ENCODE results near the gene TMEM208.

The TMEM208 gene

DNA sequence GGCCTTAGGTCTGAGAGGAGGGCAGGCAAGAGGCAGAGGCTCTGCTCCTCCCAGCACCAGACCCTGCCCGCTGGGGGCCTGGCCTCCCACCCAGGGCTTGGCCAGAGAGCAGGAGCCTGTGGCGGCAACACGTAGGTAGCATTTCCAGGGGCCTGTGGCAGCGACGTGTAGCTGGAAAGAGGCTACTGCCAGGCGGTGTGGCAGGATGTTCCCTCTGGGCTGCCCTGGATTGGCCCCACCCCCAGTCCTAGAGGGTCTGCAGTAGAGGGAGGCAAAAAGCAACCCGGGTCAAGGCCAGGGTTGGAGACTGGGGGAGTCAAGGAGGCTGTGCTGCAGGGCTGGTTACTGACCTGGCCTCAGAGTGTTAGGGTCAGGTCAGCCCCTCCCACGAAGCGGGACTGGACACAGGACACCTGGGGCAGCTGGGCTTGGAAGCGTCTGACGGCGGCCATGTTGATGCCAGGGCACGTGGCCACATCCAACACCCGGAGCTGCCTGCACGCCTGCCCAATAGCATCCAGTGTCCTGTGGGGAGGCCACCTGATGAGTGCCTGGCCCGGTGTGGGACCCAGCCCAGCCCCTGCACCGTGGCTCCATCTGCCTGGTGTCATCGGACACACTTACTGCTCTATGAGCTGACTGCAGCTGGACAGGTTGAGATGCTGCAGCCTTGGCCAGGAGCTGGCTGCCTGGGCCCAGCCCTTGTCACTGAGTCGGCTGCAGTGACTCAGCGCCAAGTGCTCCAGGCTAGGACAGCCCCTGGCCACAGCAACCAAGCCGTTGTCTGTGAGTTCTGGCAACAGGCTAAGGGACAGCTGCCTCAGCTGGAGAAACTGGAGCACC is 19.5 kb upstream of the TMEM208 start:
- in situ Hi-C loops (cut with MboI; ENCODE audit: low sequenced_read_pairs) = no loop called here

DNA sequence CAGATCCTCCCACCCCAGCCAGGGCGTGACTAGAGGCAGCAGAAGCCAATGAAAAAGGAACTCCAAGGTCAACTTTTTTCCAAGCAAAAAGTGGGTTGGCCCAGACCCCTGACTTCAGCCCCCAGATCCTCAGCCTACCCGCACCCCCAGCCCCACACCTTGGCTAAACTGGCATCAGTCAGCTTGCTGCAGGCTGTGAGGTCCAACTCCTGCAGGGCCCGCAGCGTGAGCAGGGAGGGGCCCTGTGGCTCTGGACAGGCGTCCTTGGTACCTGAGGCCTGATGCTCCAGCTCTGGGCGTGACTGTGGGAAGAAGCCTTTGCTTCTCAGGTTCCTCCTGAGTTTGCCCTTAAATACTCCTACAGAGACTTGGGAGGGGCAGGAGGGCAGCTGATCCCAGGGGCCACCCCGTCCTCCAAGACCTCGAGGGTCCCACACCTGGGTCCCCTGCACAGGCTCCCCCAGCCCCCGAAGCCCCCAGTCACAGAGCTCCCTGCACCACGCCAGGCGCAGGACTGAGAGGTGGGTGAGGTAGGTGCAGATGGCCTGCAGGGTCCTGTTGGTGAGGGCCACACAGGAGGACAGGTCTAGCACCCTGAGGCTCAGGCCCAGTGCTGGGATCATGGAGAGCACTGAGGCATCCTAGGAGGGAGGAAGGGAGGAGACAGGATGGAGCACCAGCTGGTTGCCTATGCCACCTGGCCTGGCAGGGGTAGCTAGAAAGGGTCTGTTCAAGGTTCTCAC is 18.6 kb upstream of the TMEM208 start:
- in situ Hi-C loops (cut with MboI; ENCODE audit: low sequenced_read_pairs) = no loop called here

DNA sequence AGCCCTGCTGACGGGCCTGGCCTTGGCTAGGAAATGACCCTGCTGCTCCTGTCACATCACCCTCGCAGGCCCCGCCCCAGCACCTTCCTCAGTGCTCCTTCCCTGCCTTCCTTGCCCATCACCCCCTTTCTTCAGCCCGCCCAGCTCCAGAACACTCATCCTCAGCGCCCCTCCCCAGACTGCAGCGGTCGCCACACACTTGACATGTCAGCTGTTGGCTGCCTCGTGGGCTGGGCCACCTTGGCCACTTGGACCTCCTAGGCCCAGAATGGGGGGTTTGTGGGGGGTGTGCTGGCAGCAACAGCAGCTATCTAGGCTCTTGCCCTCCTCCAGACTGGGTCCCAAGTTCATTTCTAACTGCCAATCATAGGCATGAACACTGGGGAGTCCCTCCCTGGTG is 17.4 kb upstream of the TMEM208 start:
- in situ Hi-C loops (cut with MboI; ENCODE audit: low sequenced_read_pairs) = no loop called here

GRCh38 chr16:67210069-67210937 is 16.6 kb upstream of the TMEM208 start:
- in situ Hi-C loops (cut with MboI; ENCODE audit: low sequenced_read_pairs) = no loop called here

- in situ Hi-C loops (cut with MboI; ENCODE audit: low sequenced_read_pairs) = no loop called here
Measured at GRCh38 chr16:67211674-67212073, 15.3 kb upstream of the TMEM208 start.

DNA sequence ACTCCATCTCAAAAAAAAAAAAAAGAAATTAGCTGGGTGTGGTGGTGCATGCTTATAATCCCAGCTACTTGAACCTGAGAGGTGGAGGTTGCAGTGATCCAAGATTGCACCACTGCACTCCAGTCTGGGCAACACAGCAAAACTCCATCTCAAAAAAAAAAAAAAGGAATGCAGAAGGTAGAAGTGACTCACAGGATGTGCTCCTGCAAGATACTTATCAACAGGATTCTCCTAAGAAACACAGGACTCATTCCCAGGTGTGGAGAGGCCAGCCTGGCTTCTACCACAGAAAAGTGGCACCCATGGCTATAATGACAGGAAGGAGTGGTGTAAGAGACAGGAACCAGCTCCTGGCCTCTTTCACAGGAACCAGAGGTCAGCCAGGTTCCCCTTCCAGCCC is 14.2 kb upstream of the TMEM208 start:
- in situ Hi-C loops (cut with MboI; ENCODE audit: low sequenced_read_pairs) = no loop called here

- in situ Hi-C loops (cut with MboI; ENCODE audit: low sequenced_read_pairs) = no loop called here
Measured at GRCh38 chr16:67213197-67214019, 13.5 kb upstream of the TMEM208 start.

GRCh38 chr16:67215706-67216105 is 11.2 kb upstream of the TMEM208 start:
- in situ Hi-C loops (cut with MboI; ENCODE audit: low sequenced_read_pairs) = no loop called here

DNA sequence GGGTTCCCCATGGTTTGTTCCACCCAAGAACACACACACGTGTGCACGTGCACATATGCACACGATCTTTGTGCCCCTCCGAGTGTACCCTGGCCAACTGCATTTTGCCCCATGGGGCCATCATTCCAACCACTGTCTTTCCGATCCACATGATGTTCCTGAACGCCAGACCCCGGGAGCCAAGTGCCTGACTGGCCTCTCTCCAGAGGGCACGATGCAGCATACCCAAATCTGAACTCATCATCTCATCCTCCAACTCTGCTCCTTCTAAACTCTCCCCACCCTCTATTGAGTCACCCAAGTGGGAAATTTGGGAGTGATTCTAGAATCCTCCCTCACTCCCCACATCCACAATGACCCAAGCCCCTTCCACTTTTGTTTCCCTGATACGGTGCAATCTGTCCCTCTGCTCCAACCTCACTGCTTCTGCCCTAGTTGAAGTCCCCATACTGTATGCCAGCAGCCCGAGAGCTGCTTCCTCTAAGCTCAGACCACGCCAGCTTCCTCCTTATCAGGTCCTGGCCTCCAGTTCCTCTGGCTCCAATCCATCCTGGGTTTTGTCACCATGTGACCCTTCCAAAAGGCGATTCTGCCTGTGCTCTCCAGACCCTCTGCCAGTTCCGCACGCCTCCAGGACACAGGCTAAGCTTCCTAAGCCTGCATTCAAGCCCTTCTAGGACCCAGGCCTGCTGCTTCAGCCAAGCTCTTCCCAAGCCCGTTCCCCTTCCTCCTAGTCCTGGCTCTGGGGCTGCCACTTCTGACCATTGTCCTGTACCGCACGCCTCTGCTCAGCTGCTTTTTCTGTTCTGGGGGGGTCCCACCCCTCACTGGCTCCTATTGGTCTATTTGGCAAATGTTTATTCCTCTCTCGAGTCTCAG is 10.1 kb upstream of the TMEM208 start:
- in situ Hi-C loops (cut with MboI; ENCODE audit: low sequenced_read_pairs) = no loop called here

DNA sequence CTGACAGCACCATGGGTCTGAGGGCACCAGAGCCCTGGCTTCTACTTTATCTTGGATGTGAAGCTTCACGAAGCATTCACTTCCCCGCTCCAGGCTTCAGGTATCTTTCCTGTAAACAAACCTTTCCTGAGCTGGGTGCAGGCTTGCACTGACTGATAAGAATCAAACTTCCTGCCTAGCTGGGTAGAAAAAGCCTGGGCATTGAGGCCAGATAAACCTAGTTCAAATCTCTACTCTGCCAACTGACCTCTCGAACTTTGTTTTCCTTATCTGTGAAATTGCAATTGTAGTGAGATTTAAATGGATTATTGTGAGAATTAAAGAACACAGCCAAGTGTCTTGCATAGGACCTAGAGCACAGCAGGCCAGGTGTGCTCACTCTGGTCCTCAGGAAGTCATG is 2.9 kb upstream of the TMEM208 start:
- in situ Hi-C loops (cut with MboI; ENCODE audit: low sequenced_read_pairs) = no loop called here

- in situ Hi-C loops (cut with MboI; ENCODE audit: low sequenced_read_pairs) = no loop called here
Measured at GRCh38 chr16:67226295-67226803, 581 bp upstream of the TMEM208 start.

GRCh38 chr16:67227567-67227921 is 614 bp downstream of the TMEM208 start:
- in situ Hi-C loops (cut with MboI; ENCODE audit: low sequenced_read_pairs) = no loop called here

GRCh38 chr16:67228034-67228785 is 1.3 kb downstream of the TMEM208 start:
- in situ Hi-C loops (cut with MboI; ENCODE audit: low sequenced_read_pairs) = no loop called here

- in situ Hi-C loops (cut with MboI; ENCODE audit: low sequenced_read_pairs) = no loop called here
Measured at GRCh38 chr16:67228905-67229304, 2.0 kb downstream of the TMEM208 start.

- in situ Hi-C loops (cut with MboI; ENCODE audit: low sequenced_read_pairs) = no loop called here
Measured at GRCh38 chr16:67229906-67230808, 3.2 kb downstream of the TMEM208 start.

DNA sequence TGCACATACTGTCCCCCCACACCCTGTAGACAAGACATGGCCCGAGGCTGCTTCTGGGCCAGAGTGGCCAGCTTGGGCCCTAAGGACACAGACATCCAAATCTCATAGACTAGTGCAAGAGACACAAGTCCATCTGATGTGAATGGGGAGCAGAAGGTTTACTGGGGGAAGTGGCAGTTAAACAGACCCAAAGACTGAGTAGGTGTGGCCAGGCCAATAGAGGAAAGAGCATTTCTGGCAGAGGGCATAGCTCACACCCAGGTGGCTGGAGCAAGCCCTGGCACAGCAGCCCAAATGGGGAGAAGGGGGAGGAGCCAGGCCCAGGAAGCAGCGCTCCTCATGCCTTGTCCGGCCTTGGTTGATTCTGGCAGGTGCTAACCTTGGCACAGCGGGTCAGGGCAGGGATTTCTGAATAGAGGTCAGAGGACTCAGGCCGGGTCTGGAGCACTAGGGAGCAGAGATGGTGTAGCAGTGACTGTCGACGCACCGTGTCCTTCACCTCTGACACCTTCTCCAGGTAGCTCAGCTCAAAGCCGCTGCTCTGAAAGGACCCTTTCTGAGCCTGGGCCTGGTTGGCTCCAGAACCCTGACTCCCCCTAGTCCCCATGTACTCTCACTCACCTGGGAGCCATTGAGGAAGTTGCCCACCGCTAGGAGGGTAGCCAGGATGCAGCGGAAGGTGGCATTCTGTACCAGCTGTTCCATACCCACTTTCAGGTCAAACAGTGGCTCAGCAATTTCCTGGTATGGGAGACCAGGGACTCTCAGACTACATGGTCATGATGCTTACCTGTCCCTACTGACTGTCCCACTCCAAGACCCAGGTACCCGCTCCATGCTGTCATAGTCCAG is 4.1 kb downstream of the TMEM208 start:
- in situ Hi-C loops (cut with MboI; ENCODE audit: low sequenced_read_pairs) = no loop called here

DNA sequence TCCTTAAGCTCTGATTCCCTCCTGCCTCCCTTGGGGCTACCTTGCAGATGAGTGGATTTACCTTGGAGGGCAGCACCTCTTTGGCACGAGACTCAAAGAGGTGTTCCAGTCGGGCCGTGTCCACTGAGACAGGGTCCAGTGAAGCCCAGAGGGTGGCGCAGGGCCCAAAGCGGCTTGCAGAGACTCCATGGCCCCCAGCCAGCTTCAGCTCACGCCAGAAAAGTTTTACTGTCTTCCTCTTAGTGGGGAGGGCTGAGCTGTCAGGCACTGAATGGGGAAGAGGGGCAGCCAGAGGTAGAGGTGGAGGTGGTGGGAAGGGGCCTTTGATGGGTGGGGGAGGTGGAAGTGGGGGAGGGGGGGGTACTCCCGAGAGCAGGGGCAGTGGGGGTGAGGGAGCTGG is 6.7 kb downstream of the TMEM208 start:
- in situ Hi-C loops (cut with MboI; ENCODE audit: low sequenced_read_pairs) = no loop called here

Data from hTERT RPE-1 (cell line).